Adrenal gland (tissue), 5 donors: ENCODE measurements around the gene M1AP.

ENCODE experiments used
- POLR2A ChIP-seq, 2 donors: fragments of 450-650 bp; IDR thresholded peaks; one replicate each; pipeline ENCODE4 v1.6.1; 2017; ENCODE audit warnings: antibody characterized with exemption in 2 of 2, mild to moderate bottlenecking in 2 of 2, moderate library complexity in 1 of 2
- TF ChIP-seq, protein P1 (sequence below), 6 experiments: fragments of 450-650 bp in 4 of 6; fragments of 200-600 bp in 2 of 6; sonication (generic) in 1 of 6; IDR thresholded peaks; 1 replicate in 5 of 6; 2 replicates in 1 of 6; pipeline versions ENCODE4 v1.5.1 to v1.8.0; 2016 to 2021; ENCODE audit warnings: antibody characterized with exemption in 6 of 6, mild to moderate bottlenecking in 2 of 6, moderate library complexity in 1 of 6
- donor health status: DM: no; HTN: no; CAD: no.

DNA sequence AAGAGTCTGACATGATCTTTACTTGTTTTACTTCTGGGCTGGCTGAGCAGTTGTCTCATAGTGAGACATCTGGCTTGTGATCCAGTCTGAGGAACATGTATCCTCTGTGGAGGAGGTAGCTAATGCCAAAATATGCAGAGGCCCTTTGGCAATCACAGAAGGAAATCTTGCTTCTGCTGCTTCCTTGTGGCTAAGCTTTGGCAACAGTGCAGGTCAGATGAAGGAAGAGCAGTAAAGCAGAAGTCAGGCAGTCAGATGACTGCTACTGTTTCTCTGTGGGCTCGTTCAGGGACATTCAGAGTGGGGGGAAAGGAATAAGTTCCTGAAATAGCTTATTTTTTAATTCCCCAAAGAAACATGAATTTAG lies 71.3 kb downstream of the M1AP start:
- TF ChIP-seq, protein P1, sequence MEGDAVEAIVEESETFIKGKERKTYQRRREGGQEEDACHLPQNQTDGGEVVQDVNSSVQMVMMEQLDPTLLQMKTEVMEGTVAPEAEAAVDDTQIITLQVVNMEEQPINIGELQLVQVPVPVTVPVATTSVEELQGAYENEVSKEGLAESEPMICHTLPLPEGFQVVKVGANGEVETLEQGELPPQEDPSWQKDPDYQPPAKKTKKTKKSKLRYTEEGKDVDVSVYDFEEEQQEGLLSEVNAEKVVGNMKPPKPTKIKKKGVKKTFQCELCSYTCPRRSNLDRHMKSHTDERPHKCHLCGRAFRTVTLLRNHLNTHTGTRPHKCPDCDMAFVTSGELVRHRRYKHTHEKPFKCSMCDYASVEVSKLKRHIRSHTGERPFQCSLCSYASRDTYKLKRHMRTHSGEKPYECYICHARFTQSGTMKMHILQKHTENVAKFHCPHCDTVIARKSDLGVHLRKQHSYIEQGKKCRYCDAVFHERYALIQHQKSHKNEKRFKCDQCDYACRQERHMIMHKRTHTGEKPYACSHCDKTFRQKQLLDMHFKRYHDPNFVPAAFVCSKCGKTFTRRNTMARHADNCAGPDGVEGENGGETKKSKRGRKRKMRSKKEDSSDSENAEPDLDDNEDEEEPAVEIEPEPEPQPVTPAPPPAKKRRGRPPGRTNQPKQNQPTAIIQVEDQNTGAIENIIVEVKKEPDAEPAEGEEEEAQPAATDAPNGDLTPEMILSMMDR (IDR thresholded peaks at IDR 0.05) = no peak
- TF ChIP-seq POLR2A (IDR thresholded peaks at IDR 0.05) = no peak
